HuH-7.5 (cell line): ENCODE results near the gene MYZAP.

Source experiments
- DNase-seq: peaks from one replicate; pipeline ENCODE4 v3.0.0; 2011; ENCODE audit warnings: low spot score

MYZAP gene

GRCh38 chr15:57591822-57592367, at the start of gene MYZAP:
TSS of gene MYZAP (plus strand) at chr15:57591904. CDS start at chr15:57592035, 131 bp downstream.
- peak; percentile 76 for DNase-seq

- DNase-seq, result no peak
These were observed 49.2 kb upstream of the MYZAP start for GRCh38 chr15:57542505-57542817.

GRCh38 chr15:57544848-57545480, 46.7 kb upstream of the MYZAP start:
- no peak for DNase-seq

GRCh38 chr15:57545995-57546394, 45.7 kb upstream of the MYZAP start:
- no peak for DNase-seq

GRCh38 chr15:57547243-57547755, 44.4 kb upstream of the MYZAP start:
- no peak for DNase-seq

- DNase-seq, result no peak
These were observed 43.4 kb upstream of the MYZAP start for GRCh38 chr15:57548351-57548750.

- no peak for DNase-seq
These were observed 42.9 kb upstream of the MYZAP start for GRCh38 chr15:57548835-57549234.

GRCh38 chr15:57549935-57550334, 41.8 kb upstream of the MYZAP start:
- no peak for DNase-seq

- no peak for DNase-seq
These were observed 41.1 kb upstream of the MYZAP start for GRCh38 chr15:57550640-57551039.

GRCh38 chr15:57551715-57552677, 39.7 kb upstream of the MYZAP start:
- no peak for DNase-seq

GRCh38 chr15:57552678-57553334, 38.9 kb upstream of the MYZAP start:
- no peak for DNase-seq

- no peak for DNase-seq
These were observed 38.2 kb upstream of the MYZAP start for GRCh38 chr15:57553526-57553925.

- no peak for DNase-seq
These were observed 37.5 kb upstream of the MYZAP start for GRCh38 chr15:57554063-57554811.

GRCh38 chr15:57554812-57555179, 36.9 kb upstream of the MYZAP start:
- DNase-seq, result no peak

GRCh38 chr15:57555270-57555669, 36.4 kb upstream of the MYZAP start:
- no peak for DNase-seq

- no peak for DNase-seq
These were observed 35.7 kb upstream of the MYZAP start for GRCh38 chr15:57556040-57556439.

- no peak for DNase-seq
These were observed 34.4 kb upstream of the MYZAP start for GRCh38 chr15:57557267-57557666.

GRCh38 chr15:57557810-57558209, 33.9 kb upstream of the MYZAP start:
- no peak for DNase-seq

- peak; percentile 49 for DNase-seq
These were observed 31.8 kb upstream of the MYZAP start for GRCh38 chr15:57559875-57560274.

- no peak for DNase-seq
These were observed 30.5 kb upstream of the MYZAP start for GRCh38 chr15:57561041-57561711.

- DNase-seq, result no peak
These were observed 29.4 kb upstream of the MYZAP start for GRCh38 chr15:57562196-57562769.
